Medulla oblongata (tissue), 1 donor: ENCODE measurements around the gene ADAMTS2.

Experiments
- DNase-seq: peaks from one replicate; pipeline ENCODE4 v3.0.0-alpha.2; 2015; ENCODE audit errors: extremely low spot score

ADAMTS2 gene

GRCh38 chr5:179254638-179255271, 90.5 kb downstream of the ADAMTS2 start:
- DNase-seq = peak; percentile 48

DNA sequence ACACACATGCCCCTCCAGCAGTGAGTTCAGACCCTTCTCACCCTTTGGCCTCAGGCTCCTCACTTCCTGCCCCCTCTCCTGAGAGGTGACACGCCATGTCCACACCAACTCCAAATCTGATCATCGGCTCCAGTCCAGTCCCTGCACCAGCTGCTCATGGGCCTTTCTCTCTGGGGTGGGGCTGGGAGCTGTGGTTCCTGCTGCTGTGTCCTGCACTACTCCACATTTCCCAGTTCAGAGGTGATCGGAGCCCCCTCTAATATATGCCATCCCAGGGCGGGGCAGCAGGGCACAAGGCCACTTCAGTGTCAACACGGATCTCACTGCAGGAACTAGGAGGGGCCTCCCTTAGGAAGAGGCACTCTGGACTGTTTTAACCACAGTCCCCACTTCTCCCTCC, 91.5 kb downstream of the ADAMTS2 start:
- no peak for DNase-seq

DNA sequence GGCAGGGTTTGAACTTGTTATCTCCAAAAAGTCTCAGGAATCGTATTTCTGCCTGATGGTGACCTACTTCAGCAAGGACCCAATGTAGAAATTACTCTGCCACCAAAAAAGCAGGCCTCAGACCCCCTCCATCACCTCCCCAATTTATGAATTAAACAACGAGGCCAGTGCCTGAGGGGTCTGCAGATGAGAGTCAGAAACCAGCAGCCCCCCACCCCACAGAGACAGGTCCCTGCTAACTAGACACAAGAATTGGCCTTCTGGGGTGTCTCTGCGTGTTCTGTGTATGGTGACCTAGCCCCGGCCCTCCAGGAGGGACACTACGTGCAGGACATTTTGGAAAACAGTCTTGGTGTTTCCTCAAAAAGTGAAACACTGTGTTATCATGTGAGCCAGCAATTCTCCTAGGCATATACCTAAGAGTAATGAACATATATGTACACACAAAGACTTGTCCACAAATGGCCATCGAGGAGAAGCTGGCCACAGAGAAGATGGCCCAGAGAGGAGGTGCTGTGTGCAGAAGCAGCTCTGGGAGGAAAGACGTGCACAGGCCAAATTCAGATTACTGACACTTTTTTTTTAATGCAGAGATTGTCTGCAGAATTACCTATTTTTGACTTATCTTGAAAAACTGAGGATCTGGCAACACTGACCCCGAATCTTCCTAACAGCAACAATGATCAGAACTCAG, 93.8 kb downstream of the ADAMTS2 start:
- no peak for DNase-seq

- DNase-seq = no peak
Observed at GRCh38 chr5:179250561-179251225, 94.6 kb downstream of the ADAMTS2 start.

DNA sequence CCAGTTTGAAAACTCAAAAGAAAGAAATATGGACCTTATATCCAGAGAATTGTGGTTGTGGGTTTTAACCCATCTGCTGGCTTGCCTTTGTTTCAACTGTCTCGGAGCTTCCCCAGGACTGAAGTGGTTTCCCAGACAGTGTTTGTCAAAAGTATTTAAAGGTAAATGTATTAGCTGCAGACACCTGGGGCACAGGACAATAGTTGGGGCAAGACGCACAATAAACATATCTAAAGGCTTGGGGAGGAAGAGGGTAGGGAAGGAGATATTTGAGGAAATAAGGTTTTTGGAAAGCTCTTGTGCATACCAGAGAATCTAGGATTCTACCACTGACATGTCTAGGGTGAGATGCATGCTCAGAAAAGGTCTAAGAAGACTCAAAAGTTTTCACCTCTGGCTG, 99.0 kb downstream of the ADAMTS2 start:
- DNase-seq = no peak

DNA sequence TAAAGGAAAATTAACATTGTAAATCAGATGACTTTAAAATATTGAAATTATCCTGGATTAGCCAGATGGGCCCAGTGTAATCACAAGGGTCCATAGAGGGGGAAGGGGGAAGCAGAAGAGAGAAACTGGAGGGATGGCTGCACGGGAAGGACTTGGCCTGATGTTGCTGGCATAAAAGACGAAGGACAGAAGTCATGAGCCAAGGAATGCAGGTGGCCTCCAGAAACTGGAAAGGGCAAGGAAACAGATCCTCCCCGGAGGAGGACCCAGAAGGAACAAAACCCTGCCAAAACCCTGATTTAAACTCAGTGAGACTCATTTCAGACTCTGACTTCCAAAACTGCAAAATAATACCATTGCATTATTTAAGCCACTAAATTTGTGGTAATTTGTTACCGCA, 100.2 kb downstream of the ADAMTS2 start:
- DNase-seq = no peak

DNA sequence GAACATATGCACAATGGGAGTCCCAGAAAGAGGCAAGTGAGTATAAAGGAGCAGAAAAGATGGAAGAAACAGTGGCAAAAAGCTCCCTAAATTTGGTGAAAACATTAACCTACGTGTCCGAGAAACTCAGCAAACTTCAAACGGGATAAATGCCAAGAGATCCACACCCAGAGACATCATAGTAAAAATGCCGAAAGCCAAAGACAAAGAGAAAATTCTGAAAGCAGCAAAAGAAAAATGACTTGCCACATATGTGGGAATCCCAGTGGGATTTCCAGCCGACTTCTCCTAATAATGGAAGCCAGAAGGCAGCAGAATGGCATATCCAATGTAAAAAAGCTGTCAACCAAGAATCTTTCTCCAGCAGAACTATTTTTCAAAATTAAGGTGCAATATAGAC, 101.2 kb downstream of the ADAMTS2 start:
- peak; percentile 4 for DNase-seq

GRCh38 chr5:179243333-179243732, 101.9 kb downstream of the ADAMTS2 start:
- peak; percentile 85 for DNase-seq

- no peak for DNase-seq
Observed at GRCh38 chr5:179242676-179243075, 102.6 kb downstream of the ADAMTS2 start.

DNA sequence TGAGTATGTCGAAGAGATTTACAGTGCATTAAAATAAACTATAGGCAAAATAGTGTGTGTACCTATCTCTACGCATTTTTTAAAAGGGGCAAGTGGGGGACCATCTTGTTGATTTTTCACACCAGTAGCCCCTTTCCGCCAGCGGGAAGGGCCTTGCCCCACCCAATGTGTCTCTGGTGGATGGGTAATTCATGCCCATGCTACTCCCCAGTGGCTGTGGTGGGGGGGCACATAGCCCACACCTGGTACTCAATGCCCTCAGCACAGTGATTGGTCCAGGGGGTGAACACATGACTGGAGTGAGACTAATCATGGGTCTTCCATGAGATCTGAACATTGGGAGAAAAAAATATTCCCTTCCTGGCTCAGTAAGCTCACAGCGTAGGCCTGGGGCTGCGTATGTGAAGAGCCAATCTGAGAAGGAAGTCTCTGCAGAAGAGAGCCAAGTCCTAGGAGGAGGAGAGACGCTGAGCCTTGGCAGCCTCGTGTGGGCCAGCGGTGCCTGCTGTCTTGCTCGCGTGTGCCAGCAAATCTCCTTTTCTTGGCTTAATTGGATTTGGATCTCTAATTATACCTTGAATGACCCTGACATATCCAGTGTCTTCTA, 103.4 kb downstream of the ADAMTS2 start:
- no peak for DNase-seq

GRCh38 chr5:179241175-179241574, 104.1 kb downstream of the ADAMTS2 start:
- no peak for DNase-seq

- no peak for DNase-seq
Observed at GRCh38 chr5:179240561-179240960, 104.7 kb downstream of the ADAMTS2 start.

- no peak for DNase-seq
Observed at GRCh38 chr5:179239256-179240135, 105.8 kb downstream of the ADAMTS2 start.

GRCh38 chr5:179238628-179238970, 106.7 kb downstream of the ADAMTS2 start:
- DNase-seq = no peak

GRCh38 chr5:179237770-179238627, 107.3 kb downstream of the ADAMTS2 start:
- no peak for DNase-seq

DNA sequence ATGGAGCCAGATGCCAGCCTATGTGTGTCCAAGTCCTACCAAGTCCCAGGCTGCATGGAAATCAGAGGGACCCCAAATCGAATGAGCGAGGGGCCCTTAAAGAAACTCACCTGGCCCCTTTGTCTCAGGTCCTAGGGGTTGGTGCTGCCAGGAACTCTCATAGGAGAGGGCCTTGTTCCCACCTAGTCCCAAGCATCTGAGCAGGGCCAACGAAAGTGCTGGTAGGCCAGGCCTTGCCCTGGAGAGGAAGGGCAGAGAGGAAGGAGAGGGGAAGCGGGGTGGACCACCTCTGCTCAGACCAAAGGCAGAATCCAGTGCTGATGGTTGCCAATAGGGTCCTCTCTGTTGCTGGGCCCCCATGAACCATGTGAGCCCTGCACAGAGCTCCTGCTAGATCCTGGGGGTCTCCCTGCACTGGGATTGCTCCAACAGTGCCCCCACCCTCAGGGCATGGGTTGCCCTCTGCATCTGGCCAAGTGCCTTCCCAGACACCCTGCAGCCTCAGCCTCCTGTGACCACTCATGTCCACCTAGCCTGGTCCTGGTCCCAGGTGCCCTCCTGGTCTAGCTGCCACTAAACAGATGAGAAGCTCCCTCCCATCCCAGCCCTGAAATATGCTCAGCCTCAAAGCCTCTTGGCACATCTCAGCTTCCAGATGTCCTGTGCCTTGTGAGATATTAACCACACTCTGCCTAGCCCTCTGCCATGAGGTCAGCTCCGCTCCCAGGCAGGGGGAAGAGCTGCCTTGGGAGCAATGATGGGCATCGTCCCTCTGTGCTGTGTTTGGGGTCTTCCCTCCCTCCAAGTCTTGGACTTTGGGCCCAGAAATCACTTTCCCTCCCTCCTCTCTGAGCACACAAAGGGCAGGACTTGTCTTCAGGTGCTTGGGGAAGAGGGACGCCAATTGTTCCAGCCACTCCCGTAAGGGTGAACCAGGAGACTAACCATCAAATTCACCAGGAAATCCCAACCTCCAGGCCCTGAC, 109.6 kb downstream of the ADAMTS2 start:
- DNase-seq = no peak

- DNase-seq = no peak
Observed at GRCh38 chr5:179234563-179235135, 110.6 kb downstream of the ADAMTS2 start.

GRCh38 chr5:179233909-179234562, 111.2 kb downstream of the ADAMTS2 start:
- DNase-seq = no peak
